PC-3 (cell line): ENCODE data around the gene CACNA1H.

Experiments used
- EZH2 ChIP-seq: fragments of 300-600 bp; sonication (generic); IDR thresholded peaks from one replicate; pipeline ENCODE4 v1.6.1; 2017; ENCODE audit warnings: antibody characterized with exemption, mild to moderate bottlenecking, low read length; ENCODE audit not compliant: unreplicated experiment
- EZH2phosphoT487 ChIP-seq: fragments of 300-600 bp; sonication (generic); IDR thresholded peaks from 2 replicates; pipeline ENCODE4 v1.6.1; 2018; ENCODE audit warnings: mild to moderate bottlenecking, antibody characterized with exemption, low read length, borderline replicate concordance
- TF ChIP-seq, protein P1 (sequence below): fragments of 300-600 bp; sonication (generic); conservative IDR thresholded peaks from 2 replicates; pipeline ENCODE4 v1.5.1; 2017; ENCODE audit warnings: antibody characterized with exemption, low read depth, mild to moderate bottlenecking, low read length

GRCh38 chr16:1220098-1220728, 67.3 kb downstream of the CACNA1H start:
- TF ChIP-seq, protein P1, sequence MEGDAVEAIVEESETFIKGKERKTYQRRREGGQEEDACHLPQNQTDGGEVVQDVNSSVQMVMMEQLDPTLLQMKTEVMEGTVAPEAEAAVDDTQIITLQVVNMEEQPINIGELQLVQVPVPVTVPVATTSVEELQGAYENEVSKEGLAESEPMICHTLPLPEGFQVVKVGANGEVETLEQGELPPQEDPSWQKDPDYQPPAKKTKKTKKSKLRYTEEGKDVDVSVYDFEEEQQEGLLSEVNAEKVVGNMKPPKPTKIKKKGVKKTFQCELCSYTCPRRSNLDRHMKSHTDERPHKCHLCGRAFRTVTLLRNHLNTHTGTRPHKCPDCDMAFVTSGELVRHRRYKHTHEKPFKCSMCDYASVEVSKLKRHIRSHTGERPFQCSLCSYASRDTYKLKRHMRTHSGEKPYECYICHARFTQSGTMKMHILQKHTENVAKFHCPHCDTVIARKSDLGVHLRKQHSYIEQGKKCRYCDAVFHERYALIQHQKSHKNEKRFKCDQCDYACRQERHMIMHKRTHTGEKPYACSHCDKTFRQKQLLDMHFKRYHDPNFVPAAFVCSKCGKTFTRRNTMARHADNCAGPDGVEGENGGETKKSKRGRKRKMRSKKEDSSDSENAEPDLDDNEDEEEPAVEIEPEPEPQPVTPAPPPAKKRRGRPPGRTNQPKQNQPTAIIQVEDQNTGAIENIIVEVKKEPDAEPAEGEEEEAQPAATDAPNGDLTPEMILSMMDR: no peak
- TF ChIP-seq EZH2 (no peak), EZH2phosphoT487 (no peak)
